Stimulated activated CD8-positive, alpha-beta memory T cell treated with anti-CD3 and anti-CD28 coated beads, Interleukin-12 subunit alpha, Interleukin-12 subunit beta, amount 100 ng/mL, for 24 hours (primary cell): ENCODE results near the gene NID2.

ENCODE experiments used
- DNase-seq: peaks from one replicate; pipeline ENCODE4 v3.0.0-alpha.2; 2020; ENCODE audit errors: extremely low read depth

NID2 gene

DNA sequence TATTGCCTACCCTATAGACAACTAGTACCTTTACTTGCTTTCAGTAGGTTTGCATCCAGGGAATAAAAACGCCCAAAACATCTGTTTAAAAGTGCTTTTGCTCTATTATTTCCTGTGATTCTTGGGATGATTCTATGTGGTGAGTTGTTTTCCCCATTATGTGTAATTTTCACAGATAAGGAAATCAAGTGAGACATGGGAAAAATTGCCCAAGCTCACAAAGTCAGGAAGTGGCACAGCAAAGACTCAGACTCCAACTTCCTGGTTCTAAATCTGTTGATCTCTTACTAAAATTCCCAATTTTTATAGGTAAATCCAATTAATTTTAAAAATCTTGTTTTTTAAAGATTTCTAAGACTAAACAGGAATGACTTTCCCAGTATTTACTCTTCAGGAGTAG is 39.0 kb downstream of the NID2 start:
- DNase-seq: no peak

DNA sequence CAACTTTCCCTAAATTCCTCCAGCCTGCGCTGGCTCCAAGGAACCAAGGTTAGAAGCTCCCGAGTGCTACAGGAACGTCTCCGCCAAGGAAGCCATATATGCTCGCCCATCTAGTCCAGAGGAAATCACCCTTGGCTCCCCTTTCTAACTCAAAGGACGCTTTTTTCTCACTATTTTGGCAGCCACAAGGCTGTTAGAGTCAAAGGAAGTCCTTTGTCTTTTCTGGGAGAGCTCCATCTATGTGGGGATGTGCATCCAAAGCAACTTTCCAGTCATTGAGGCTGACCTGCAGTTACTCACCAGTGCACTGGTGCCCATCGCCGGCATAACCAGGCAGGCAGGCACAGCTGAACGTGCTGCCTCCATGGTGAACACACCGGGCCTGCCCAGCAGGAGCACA is 42.0 kb downstream of the NID2 start:
- DNase-seq: no peak

GRCh38 chr14:52026017-52026660 is 42.7 kb downstream of the NID2 start:
- no peak for DNase-seq

- DNase-seq: no peak
Measured at GRCh38 chr14:52025310-52025709, 43.5 kb downstream of the NID2 start.

DNA sequence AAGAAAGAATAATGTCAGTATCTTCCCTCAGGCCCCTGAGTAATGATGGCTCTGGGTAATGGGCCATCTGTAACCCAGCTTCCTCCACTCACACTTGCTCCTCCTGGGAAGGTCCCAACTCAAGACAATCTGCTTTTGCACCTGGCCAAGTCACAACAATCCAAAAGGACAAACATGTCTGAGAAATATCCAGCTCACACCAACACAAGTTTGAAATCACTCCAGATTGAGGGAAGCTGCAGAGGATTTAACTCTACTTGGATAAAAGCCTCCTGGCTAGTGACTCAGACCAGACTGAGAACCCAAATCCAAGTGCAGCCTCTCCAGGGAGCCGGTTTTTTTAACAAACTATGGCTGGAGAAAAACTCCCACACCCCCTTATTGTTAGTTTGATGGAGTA is 45.3 kb downstream of the NID2 start:
- DNase-seq: no peak

DNA sequence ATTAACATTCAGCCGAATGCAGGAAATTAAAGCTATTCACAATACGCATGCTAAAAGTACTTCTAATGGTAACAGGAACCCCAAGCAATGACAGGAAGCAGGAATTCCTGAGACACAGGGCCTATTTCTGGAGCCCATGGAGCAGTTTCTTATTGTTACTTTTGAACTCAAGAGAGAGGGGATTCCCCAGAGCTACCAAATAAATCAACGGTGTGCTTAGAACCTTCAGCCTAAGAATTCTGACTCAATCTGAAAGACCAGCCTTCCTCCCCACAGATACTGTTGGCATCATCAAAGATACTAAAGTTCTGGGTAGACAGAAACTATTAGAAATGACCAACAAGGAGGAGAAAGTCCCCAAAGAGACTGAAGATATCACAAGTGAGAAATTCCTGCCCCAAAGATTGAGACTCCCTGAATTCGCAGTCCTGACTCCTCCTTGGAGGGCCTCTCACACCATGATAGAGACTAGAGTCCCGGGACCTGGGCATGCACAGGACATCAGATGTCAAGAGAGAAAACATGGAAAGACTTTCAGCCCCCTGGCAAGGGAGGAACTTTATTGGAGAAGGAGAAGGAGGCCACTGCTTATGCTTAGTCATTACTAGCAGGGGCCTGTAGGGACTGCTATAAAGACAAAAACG is 46.8 kb downstream of the NID2 start:
- DNase-seq: no peak

DNA sequence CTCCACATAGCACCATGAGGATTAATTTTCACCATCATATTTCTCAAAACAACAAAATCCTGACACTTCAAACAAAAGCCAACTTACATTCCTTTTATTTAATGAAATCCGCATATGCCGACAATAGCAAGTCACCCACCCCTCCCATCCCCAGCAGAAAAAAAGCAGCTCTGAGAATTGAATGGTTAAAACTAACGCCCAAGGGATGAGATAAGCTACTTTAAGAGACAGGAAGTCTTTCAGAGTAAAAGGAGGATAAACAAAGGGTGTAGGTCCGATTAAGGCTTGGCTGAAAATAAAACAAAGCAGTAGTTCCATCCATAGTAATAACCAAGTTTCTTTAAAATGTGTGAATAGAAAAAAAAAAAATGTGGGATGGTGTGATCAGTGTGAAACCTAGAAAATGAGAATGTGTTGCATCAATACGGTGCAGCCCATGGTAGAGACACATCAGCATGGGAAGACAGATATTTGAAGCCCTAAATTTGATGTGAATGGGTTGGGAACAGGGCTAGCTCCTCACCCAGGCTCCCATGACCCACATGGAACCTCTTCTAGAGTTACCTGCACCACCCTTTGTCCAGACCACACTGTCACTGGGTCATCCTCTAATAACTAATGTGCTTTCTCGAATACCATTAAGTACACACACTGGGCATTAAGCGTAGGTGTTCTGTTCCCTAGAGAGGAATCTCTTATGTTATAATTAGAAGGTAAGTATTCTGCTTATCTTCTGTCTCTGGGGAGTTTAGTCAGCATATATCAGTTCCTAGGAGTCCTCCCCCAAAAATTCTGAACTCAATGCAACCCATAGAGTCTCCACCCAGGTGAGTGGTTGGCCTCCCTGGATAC is 47.8 kb downstream of the NID2 start:
- DNase-seq: no peak

DNA sequence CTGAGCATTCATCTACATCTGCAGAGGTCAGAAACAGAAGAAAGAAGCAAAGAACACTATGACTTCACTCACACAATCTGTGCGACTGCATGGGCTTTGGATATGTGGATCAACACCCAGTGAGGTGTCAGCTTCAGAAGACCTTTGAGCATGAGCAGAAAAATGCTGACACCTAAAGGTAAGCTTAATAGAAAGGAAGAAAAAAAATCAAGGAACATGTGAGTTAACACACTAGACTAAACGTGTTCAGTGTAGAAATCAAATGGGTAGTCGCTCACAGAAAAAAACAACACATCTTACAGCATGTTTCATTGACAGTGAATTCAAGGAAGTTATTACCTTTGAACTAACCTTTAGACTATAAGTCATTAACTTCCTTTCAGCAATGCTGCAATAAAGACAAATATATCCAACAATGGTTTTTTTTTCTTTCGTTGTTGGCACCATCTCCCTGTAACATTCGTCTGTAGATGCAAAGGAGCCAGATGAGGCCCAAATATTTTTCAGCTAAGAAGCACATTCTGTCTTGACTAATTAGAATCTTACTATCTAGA is 48.6 kb downstream of the NID2 start:
- no peak for DNase-seq

DNA sequence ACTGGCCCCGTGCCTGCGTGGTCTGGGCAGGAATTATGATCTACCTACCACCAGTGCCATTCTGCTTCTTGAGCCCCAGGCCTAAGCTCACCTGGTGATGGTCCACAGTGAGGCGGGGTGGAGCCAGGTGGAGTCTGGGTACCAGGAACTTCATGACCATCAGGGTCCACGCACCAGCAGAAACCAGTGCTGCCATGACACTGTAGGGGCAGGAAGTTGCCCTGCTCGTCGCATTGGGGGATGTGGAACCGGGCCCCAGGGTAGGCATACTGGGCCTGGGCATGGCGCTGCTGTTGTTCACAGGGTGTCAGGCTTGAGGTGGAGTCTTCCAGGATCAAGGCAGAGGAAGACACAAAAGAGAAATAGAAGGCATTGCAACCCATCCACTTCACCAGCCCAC is 49.9 kb downstream of the NID2 start:
- no peak for DNase-seq

GRCh38 chr14:52018252-52018651 is 50.6 kb downstream of the NID2 start:
- DNase-seq: no peak

DNA sequence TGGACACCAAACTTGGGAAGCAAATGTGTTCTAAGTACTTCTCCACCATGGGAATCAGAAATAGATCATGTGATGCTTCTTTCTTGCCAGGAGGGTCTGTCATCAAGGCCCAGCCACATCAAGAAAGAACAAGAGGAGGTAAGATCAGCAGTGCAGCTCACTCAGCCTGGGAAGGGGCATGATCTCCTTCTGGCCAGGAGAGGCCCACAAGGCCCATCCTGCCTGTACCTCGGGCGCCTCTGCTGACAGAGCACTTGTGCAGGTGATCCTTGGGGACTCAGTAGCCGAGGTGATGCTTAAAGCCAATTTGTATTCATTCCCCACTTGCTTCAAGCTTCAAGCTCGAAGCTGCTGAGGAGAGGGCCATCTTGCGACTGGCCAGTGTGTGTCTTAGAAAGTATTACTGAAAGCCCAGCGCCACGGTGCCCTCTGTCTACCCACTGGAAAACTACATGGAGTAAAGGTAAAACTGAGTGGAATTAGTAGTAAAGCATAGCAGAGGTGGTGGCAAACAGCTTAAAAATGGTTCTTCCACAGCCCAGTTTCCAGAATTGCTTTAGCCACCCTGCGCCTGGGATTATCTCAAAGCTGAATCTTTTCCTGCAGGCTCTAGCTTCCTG is 53.3 kb downstream of the NID2 start:
- DNase-seq: no peak

DNA sequence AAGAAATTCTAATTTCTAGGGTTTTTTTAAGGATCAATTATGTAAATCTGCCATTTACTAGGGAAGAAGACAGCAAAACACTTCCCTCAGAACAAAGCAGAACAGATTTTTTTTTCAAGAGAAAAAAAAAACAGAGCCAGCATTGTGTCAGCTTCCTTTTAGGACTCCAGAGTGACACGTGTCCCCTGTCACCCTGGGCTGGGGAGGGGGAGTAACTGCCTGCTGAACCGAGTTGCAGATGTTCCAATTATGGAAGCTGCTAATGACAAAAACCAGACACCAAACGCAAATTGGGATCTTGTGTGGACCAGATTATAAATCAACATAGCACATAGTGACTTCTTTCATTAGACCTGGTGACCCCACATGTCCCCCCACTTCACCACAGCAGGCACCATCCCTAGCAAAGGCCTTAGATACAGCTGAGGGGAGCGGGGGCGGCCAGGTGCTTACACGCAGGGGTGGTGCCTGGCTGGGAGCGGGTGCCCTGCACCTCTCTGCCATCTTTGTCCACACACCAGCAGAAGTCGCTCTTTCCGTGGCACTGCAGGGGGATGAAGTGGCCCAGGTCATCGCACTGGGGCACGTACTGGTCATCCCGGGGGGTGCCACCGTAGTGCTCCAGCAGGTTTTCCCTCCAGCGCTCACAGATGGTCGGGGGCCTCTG is 54.1 kb downstream of the NID2 start:
- DNase-seq: no peak

DNA sequence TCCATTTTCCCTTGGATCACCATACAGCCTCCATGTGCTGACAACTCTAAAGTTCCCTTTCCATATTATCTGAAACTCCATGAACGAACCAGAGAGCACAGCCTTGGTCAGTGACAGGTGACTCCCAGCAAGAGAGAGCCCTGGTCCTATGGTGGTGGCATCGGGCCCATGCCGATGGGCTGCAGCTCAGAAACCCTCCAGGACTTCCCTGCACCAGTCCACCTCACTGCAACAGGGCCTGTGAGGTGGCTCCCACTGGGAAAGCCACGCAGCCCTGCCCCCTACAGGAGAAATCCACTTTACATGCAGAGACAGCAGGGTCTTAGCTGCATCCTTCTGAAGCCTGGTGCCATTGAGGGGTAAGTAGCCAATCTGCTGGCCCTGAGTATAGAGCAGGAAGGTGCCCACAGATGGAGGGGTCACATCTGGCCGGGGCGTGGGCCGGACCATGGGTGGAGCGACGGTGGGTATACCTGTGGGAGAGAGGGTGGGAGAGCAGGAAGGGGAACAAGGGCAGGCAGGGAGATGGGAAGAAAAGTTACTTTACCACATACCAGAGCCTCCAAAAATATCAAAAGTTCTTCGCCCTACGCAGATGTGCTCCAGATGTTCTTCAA is 54.8 kb downstream of the NID2 start:
- no peak for DNase-seq

DNA sequence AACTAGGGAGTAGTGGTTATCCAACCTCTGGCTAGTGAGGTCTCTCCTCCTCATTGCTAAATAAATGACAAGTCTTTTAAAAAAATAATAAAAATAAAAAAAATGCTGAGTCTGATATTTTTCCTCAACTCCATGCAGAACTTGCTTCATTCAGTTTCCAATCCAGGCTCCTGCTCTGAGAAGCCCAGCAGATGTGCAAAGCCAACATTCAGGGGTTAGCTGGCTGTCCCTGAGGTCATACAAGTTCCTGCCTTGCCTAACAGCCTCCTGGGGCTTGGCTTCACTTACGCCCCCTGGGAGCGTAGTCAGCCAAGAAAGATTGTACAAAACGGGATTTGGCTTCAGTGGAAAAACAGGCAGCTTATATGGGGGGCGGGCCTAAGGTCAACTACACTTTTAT is 56.2 kb downstream of the NID2 start:
- no peak for DNase-seq

DNA sequence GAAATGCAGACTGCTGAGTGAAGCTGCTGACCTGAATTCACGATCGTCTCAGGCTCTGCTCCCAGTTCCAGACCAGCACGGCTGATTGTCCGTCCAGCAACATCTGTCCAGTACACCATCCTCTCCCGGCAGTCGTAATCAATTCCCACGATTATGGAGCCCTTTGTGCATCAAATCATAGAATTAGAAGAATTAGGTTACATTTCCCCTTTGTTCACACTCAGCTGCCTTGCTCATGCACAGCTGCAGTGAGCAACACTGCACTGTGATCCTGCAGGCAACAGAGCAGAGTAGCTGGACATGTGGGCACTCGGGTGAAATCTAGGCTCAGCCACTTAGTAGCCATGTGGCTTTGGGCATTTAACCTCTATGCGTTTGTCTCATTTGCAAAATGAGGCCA is 57.3 kb downstream of the NID2 start:
- DNase-seq: no peak

GRCh38 chr14:52010173-52010693 is 58.6 kb downstream of the NID2 start:
- DNase-seq: no peak

- no peak for DNase-seq
Measured at GRCh38 chr14:52008136-52008535, 60.7 kb downstream of the NID2 start.

- DNase-seq: no peak
Measured at GRCh38 chr14:52007637-52008036, 61.2 kb downstream of the NID2 start.

- no peak for DNase-seq
Measured at GRCh38 chr14:52007211-52007610, 61.6 kb downstream of the NID2 start.

GRCh38 chr14:52006361-52006760 is 62.5 kb downstream of the NID2 start:
- no peak for DNase-seq

DNA sequence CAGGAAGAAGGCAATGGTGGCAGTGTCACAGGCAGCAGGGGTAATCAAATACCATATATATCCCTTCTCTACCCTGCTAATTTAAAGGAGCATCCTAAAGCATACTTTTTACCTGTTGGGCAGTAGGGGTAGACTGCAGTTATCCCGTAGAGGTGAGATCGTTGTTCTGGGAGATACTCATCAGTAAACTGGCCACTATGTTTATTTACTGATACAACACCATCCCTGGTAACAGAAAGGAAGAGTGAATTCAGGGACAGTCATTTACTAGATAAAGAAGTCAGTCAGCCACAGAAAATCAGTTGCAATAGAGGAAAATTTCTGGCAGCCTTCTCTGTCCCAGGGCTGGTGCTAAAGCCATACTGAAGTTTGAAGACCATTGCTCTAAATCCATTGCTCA is 63.2 kb downstream of the NID2 start:
- no peak for DNase-seq
